ENCODE data around the gene APOBEC3B. TPM values are rescaled to one million over a fixed set of nuclear protein-coding genes. Genes with fewer than 3 reads are reported as not detected.
"Not testable (repeated sequence)": the region's sequence is repeated elsewhere in the genome, so short reads cannot be mapped to it uniquely, and the experiment has no call there.

The APOBEC3B gene
- total RNA-seq, 2 experiments from 2014 or later = 1.7 to 31.9 TPM

GRCh38 chr22:39007177-39007576 is 25.0 kb downstream of the APOBEC3B start:
- no peaks in the 10 kb centered on the region for H3K9me2 ChIP-seq (ENCODE audit: insufficient read depth, low read length)
- ChIA-PET CTCF (ENCODE audit: unreplicated experiment) (no interaction called here), POLR2A (interaction anchor here (1.5 kb wide), 1 partner anchor 8 kb away, joined by 3 read pairs; no protein-coding TSS in a partner anchor)
- intact Hi-C loops (cut with micrococcal nuclease; ENCODE audit: unreplicated experiment) = loop anchor here (1.0 kb wide), 1 partner anchor 111 kb away; no protein-coding TSS in a partner anchor
- H3K36me3 ChIP-seq (ENCODE audit: insufficient read depth, low read length) = no peaks in the 10 kb centered on the region
- H3K4me2 ChIP-seq (ENCODE audit: low read length) = no peak overlapping the region
- no peak overlapping the region for H3K4me3 ChIP-seq (ENCODE audit: low read depth, low read length, poor library complexity, severe bottlenecking)
- H3K27ac ChIP-seq (ENCODE audit: low read depth, low read length, poor library complexity, severe bottlenecking) = no peak overlapping the region
- no peak overlapping the region for H2AFZ ChIP-seq (ENCODE audit: low read length)
- TF ChIP-seq, protein P1, sequence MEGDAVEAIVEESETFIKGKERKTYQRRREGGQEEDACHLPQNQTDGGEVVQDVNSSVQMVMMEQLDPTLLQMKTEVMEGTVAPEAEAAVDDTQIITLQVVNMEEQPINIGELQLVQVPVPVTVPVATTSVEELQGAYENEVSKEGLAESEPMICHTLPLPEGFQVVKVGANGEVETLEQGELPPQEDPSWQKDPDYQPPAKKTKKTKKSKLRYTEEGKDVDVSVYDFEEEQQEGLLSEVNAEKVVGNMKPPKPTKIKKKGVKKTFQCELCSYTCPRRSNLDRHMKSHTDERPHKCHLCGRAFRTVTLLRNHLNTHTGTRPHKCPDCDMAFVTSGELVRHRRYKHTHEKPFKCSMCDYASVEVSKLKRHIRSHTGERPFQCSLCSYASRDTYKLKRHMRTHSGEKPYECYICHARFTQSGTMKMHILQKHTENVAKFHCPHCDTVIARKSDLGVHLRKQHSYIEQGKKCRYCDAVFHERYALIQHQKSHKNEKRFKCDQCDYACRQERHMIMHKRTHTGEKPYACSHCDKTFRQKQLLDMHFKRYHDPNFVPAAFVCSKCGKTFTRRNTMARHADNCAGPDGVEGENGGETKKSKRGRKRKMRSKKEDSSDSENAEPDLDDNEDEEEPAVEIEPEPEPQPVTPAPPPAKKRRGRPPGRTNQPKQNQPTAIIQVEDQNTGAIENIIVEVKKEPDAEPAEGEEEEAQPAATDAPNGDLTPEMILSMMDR (conservative IDR thresholded peaks at IDR 0.05; ENCODE audit: low read length) = no peak
- no peak for TF ChIP-seq EZH2phosphoT487 (IDR thresholded peaks at IDR 0.05; ENCODE audit: borderline replicate concordance, low read depth, low read length)
- peaks cover 29% of the 10 kb centered on the region for H3K4me1 ChIP-seq (ENCODE audit: insufficient read depth, low read length, poor library complexity, severe bottlenecking)
- DNase-seq (ENCODE audit: low spot score) = no peak
- no TSS peak for BruUV-seq (replicated peaks)
- no peaks in the 10 kb centered on the region for H3K79me2 ChIP-seq (ENCODE audit: insufficient read depth, low read depth, low read length)
- H4K20me1 ChIP-seq (ENCODE audit: insufficient read depth, low read length) = no peaks in the 10 kb centered on the region
- H3K9me3 ChIP-seq (ENCODE audit: low read length) = no peaks in the 10 kb centered on the region

DNA sequence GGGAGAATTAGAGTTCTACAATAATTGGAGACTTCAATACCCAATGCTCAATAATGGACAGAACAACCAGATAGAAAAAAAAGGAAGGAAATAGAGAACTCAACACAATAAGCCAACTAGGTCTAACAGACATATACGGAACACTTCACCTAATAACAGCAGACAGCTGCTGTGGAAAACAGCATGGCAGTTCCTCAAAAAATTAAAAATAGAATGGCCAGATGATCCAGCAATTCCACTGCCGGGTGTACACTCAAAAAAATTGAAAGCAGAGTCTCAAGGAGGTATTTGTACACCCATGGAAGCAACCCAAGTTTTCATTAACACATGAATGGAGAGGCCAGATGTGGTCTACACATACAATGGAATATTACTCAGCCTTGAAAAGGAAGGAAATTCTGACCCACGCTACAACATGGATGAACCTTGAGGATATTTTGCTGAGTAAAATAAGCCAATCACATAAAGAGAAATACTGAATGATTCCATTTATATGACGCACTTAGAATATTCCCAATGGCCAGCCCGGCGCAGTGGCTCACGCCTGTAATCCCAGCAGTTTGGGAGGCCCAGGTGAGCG is 26.2 kb downstream of the APOBEC3B start:
- intact Hi-C loops (cut with micrococcal nuclease; ENCODE audit: unreplicated experiment); H3K9me2 ChIP-seq (ENCODE audit: insufficient read depth, low read length); POLR2A ChIA-PET; H3K79me2 ChIP-seq (ENCODE audit: insufficient read depth, low read depth, low read length); H3K4me3 ChIP-seq (ENCODE audit: low read depth, low read length, poor library complexity, severe bottlenecking); H4K20me1 ChIP-seq (ENCODE audit: insufficient read depth, low read length); H2AFZ ChIP-seq (ENCODE audit: low read length); H3K27ac ChIP-seq (ENCODE audit: low read depth, low read length, poor library complexity, severe bottlenecking); H3K4me2 ChIP-seq (ENCODE audit: low read length); BruUV-seq (replicated peaks); DNase-seq (ENCODE audit: low spot score); H3K36me3 ChIP-seq (ENCODE audit: insufficient read depth, low read length); CTCF ChIA-PET (ENCODE audit: unreplicated experiment); H3K9me3 ChIP-seq (ENCODE audit: low read length): not testable (repeated sequence)
- H3K4me1 ChIP-seq (ENCODE audit: insufficient read depth, low read length, poor library complexity, severe bottlenecking) = peaks cover 18% of the 10 kb centered on the region

DNA sequence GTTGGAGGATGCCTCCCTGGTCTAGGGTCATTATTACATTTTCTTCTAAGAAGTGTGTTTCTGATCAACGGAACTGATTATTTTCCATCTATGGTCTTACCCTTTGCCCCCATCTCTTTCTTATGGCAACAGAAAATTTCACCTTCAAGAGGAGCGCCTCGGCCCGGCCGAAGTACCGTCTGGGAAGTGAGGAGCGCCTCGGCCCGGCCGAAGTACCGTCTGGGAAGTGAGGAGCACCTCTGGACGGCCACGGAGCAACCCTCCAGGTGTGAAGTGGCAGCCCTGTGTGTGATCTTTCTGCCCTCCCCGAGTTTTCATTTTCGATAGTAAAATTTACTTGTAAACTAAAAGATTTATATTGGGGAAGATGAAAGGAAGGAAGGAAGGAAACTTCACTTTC is 28.8 kb downstream of the APOBEC3B start:
- Histone ChIP-seq H3K4me2 (ENCODE audit: low read length) (no peak overlapping the region), H3K9me3 (ENCODE audit: low read length) (no peaks in the 10 kb centered on the region), H3K36me3 (ENCODE audit: insufficient read depth, low read length) (no peaks in the 10 kb centered on the region), H3K4me3 (ENCODE audit: low read depth, low read length, poor library complexity, severe bottlenecking) (no peak overlapping the region), H4K20me1 (ENCODE audit: insufficient read depth, low read length) (no peaks in the 10 kb centered on the region), H3K9me2 (ENCODE audit: insufficient read depth, low read length) (no peaks in the 10 kb centered on the region), H3K4me1 (ENCODE audit: insufficient read depth, low read length, poor library complexity, severe bottlenecking) (peaks cover 34% of the 10 kb centered on the region), H3K79me2 (ENCODE audit: insufficient read depth, low read depth, low read length) (peaks cover 5% of the 10 kb centered on the region; the same call in 1 of the 2 replicates), H3K27ac (ENCODE audit: low read depth, low read length, poor library complexity, severe bottlenecking) (no peak overlapping the region), H2AFZ (ENCODE audit: low read length) (no peak overlapping the region; the same call in 1 of the 2 replicates)
- DNase-seq (ENCODE audit: low spot score) = no peak
- BruUV-seq (replicated peaks) = no TSS peak
- TF ChIP-seq, protein P1 (conservative IDR thresholded peaks at IDR 0.05; ENCODE audit: low read length) = no peak
- no peak for TF ChIP-seq EZH2phosphoT487 (IDR thresholded peaks at IDR 0.05; ENCODE audit: borderline replicate concordance, low read depth, low read length)
- POLR2A ChIA-PET = no interaction called here
- intact Hi-C loops (cut with micrococcal nuclease; ENCODE audit: unreplicated experiment) = loop anchor here (5.0 kb wide), 1 partner anchor 56 kb away; no protein-coding TSS in a partner anchor
- CTCF ChIA-PET (ENCODE audit: unreplicated experiment) = no interaction called here

Data from OCI-LY7 (cell line).